ENCODE data around the gene ELP4.

- TF ChIP-seq CTCF (conservative IDR thresholded peaks at IDR 0.05 in 1 of 2, IDR thresholded peaks at IDR 0.05 in 1 of 2; ENCODE audit: extremely low read depth in 1 of 2, insufficient read depth in 1 of 2, low read depth in 1 of 2, low read length in 2 of 2) (no peak), EZH2 (IDR thresholded peaks at IDR 0.05; ENCODE audit: borderline replicate concordance, low read length) (peak; percentile 78)
These were observed 316.4 kb downstream of the ELP4 start for GRCh38 chr11:31825838-31826484.

All from mammary epithelial cell (primary cell).